WTC11 (cell line): Measurements from ENCODE around the gene SERPINB3. TPM values are rescaled to one million over a fixed set of nuclear protein-coding genes. Genes with fewer than 3 reads are reported as not detected.

ENCODE experiments used
- ATAC-seq: fragments of 200-7000 bp; cut with Tn5 transposase; 2 replicates; pipeline ENCODE4 v1.10.0; 2021; ENCODE audit warnings: mild to moderate bottlenecking, moderate library complexity
- CTCF ChIA-PET: fragments of 300-600 bp; sonication (Branson Sonifier 250); formaldehyde crosslinking; loops from one replicate; lab custom pipeline; 2021; ENCODE audit warnings: antibody characterized with exemption; lab: Charles Lee
- POLR2A ChIA-PET: fragments of 350-600 bp; sonication (Branson Sonifier 250); formaldehyde crosslinking; loops from one replicate; lab custom pipeline; 2021; ENCODE audit warnings: antibody characterized with exemption; lab: Charles Lee
- DNase-seq: peaks from one replicate; pipeline ENCODE4 v3.0.0; 2021; ENCODE audit warnings: low spot score
- H3K27ac Mint-ChIP-seq: 2 replicates; pipeline ENCODE4 v1.8.0; 2021; ENCODE audit warnings: mixed read lengths
- H3K27me3 Mint-ChIP-seq: 2 replicates; pipeline ENCODE4 v1.8.0; 2021; ENCODE audit warnings: low read depth, mild to moderate bottlenecking, moderate library complexity, mixed read lengths
- H3K36me3 Mint-ChIP-seq: 2 replicates; pipeline ENCODE4 v1.8.0; 2021; ENCODE audit warnings: mixed read lengths
- H3K4me1 Mint-ChIP-seq: 2 replicates; pipeline ENCODE4 v1.8.0; 2022; ENCODE audit warnings: mixed read lengths
- H3K4me3 Mint-ChIP-seq: 2 replicates; pipeline ENCODE4 v1.8.0; 2021; ENCODE audit warnings: mild to moderate bottlenecking, moderate library complexity, mixed read lengths
- H3K9me3 Mint-ChIP-seq: 2 replicates; pipeline ENCODE4 v1.8.0; 2021; ENCODE audit warnings: mixed read lengths
- EMX1 ChIP-seq: fragments of 250-450 bp; sonication (Bioruptor Pico); IDR thresholded peaks from 2 replicates; pipeline ENCODE4 v1.8.0; 2021; ENCODE audit warnings: mild to moderate bottlenecking
- FOXK1 ChIP-seq: sonication (generic); formaldehyde crosslinking; IDR thresholded peaks from 2 replicates; pipeline ENCODE4 v1.8.0; 2022; ENCODE audit warnings: mild to moderate bottlenecking, moderate library complexity, missing genetic modification reagents
- JAZF1 ChIP-seq: fragments of 250-450 bp; sonication (Bioruptor Pico); IDR thresholded peaks from 2 replicates; pipeline ENCODE4 v1.9.0; 2021; ENCODE audit warnings: moderate library complexity, mild to moderate bottlenecking, inconsistent platforms
- JUN ChIP-seq: sonication (generic); formaldehyde crosslinking; IDR thresholded peaks from 2 replicates; pipeline ENCODE4 v1.8.0; 2023; ENCODE audit warnings: mild to moderate bottlenecking, missing genetic modification reagents
- MXD4 ChIP-seq: fragments of 250-450 bp; sonication (Bioruptor Pico); IDR thresholded peaks from 2 replicates; pipeline ENCODE4 v1.8.0; 2021; ENCODE audit warnings: mild to moderate bottlenecking, moderate library complexity, borderline replicate concordance
- NFATC4 ChIP-seq: fragments of 250-450 bp; sonication (Bioruptor Pico); IDR thresholded peaks from 2 replicates; pipeline ENCODE4 v1.9.0; 2021; ENCODE audit warnings: mild to moderate bottlenecking
- NFE2L1 ChIP-seq: sonication (generic); formaldehyde crosslinking; IDR thresholded peaks from 2 replicates; pipeline ENCODE4 v1.8.1; 2023; ENCODE audit warnings: missing genetic modification reagents
- NFYB ChIP-seq: sonication (generic); formaldehyde crosslinking; conservative IDR thresholded peaks from 2 replicates; pipeline ENCODE4 v1.8.0; 2022; ENCODE audit warnings: low read depth, missing genetic modification reagents
- PRRX2 ChIP-seq: fragments of 250-450 bp; sonication (Bioruptor Pico); IDR thresholded peaks from 2 replicates; pipeline ENCODE4 v1.8.0; 2021; ENCODE audit warnings: mild to moderate bottlenecking
- RORB ChIP-seq: fragments of 250-450 bp; sonication (Bioruptor Pico); IDR thresholded peaks from 2 replicates; pipeline ENCODE4 v1.9.0; 2021; ENCODE audit warnings: mild to moderate bottlenecking
- SP1 ChIP-seq: sonication (generic); formaldehyde crosslinking; conservative IDR thresholded peaks from 2 replicates; pipeline ENCODE4 v1.8.1; 2022; ENCODE audit warnings: missing genetic modification reagents
- TCF7 ChIP-seq: sonication (generic); formaldehyde crosslinking; IDR thresholded peaks from 2 replicates; pipeline ENCODE4 v1.8.0; 2022; ENCODE audit warnings: mild to moderate bottlenecking, low read depth, missing genetic modification reagents, moderate library complexity
- ZNF121 ChIP-seq: sonication (generic); formaldehyde crosslinking; IDR thresholded peaks from 2 replicates; pipeline ENCODE4 v1.8.0; 2023; ENCODE audit warnings: missing genetic modification reagents
- ZNF219 ChIP-seq: sonication (generic); formaldehyde crosslinking; IDR thresholded peaks from 2 replicates; pipeline ENCODE4 v1.8.0; 2023; ENCODE audit warnings: missing genetic modification reagents, mild to moderate bottlenecking, borderline replicate concordance
- ZNF396 ChIP-seq: fragments of 250-450 bp; sonication (Bioruptor Pico); IDR thresholded peaks from 2 replicates; pipeline ENCODE4 v1.8.0; 2021; ENCODE audit warnings: mild to moderate bottlenecking, moderate library complexity, borderline replicate concordance
- total RNA-seq: library from RNA; stranded (reverse); gene quantifications from 3 replicates; pipeline ENCODE4 v1.2.3, GENCODE V29; 2021
- TF ChIP-seq, protein P1 (sequence below): fragments of 250-450 bp; sonication (Bioruptor Pico); IDR thresholded peaks from 2 replicates; pipeline ENCODE4 v1.9.0; 2021; ENCODE audit warnings: mild to moderate bottlenecking
- TF ChIP-seq, protein P2 (sequence below): sonication (generic); formaldehyde crosslinking; IDR thresholded peaks from 2 replicates; pipeline ENCODE4 v1.8.0; 2022; ENCODE audit warnings: mild to moderate bottlenecking, missing genetic modification reagents
- TF ChIP-seq, protein P3 (sequence below): fragments of 250-450 bp; sonication (Bioruptor Pico); IDR thresholded peaks from 2 replicates; pipeline ENCODE4 v1.9.0; 2021; ENCODE audit warnings: mild to moderate bottlenecking
- TF ChIP-seq, protein P4 (sequence below): sonication (generic); formaldehyde crosslinking; IDR thresholded peaks from 2 replicates; pipeline ENCODE4 v1.8.0; 2023; ENCODE audit warnings: mild to moderate bottlenecking, missing genetic modification reagents
- TF ChIP-seq, protein P5 (sequence below): sonication (generic); formaldehyde crosslinking; IDR thresholded peaks from 2 replicates; pipeline ENCODE4 v1.8.1; 2023; ENCODE audit warnings: mild to moderate bottlenecking, missing genetic modification reagents, borderline replicate concordance

Gene SERPINB3
- total RNA-seq, 1 experiment from 2014 or later, result 0.22 TPM

DNA sequence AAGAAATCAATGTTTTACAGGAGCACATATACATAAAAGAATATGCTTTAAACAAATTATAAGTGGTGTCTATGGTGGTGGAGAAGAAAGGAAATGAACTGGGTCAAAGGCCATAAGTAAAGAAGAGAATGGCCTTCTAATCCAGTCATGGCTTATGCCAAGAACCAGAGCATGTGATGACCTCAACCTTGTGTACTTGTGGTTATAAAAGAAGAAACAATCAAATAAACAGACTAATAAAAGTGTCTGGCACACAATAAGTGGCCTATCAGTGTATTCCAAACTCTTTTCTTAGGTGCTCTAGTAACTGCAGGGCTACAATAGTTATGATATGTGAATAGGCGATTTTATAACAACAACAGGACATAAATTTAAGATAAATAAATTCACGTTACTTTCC, 43.7 kb upstream of the SERPINB3 start:
- Mint-ChIP-seq H3K27me3 (no peaks in the 10 kb centered on the region; the same call in 1 of the 2 replicates), H3K4me3 (no peak overlapping the region), H3K9me3 (peaks cover 4% of the 10 kb centered on the region; the same call in 1 of the 2 replicates), H3K36me3 (no peaks in the 10 kb centered on the region), H3K27ac (no peak overlapping the region), H3K4me1 (peaks cover 4% of the 10 kb centered on the region; the same call in 1 of the 2 replicates)
- DNase-seq, result no peak
- CTCF ChIA-PET, result no interaction called here
- POLR2A ChIA-PET, result no interaction called here
- TF ChIP-seq EMX1 (CRISPR knock-in tag) (no peak), MXD4 (CRISPR knock-in tag) (no peak)
- no peak for ATAC-seq

DNA sequence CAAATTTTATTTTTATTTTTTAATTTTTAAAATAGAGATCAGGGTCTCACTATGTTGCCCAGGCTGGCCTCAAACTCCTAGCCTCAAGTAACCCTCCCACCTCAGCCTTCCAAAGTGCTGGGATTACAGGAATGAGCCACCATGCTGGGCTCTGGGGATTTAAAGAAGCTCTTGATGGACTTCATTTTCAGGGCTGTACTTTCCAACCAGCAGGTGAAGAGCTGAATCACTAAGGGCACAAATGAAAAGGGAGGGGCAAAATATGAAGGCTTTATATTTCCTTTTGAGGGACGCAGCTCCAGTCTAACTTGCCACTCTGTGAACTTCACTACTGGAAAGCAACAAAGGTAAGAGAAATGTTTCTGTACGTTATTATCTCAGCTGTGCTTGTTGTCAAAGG, 41.0 kb upstream of the SERPINB3 start, which contains the start of gene SERPINB11:
Gene SERPINB11 (plus strand): TSS at position 301 of the 400 bp plus-strand sequence. CDS start 7,234 bp downstream, outside the sequence.
- Mint-ChIP-seq H3K36me3 (no peaks in the 10 kb centered on the region), H3K4me1 (peaks cover 6% of the 10 kb centered on the region; the same call in 1 of the 2 replicates), H3K27ac (no peak within 1 kb of the TSS), H3K4me3 (no peak within 1 kb of the TSS), H3K27me3 (no peaks in the 10 kb centered on the region; the same call in 1 of the 2 replicates), H3K9me3 (peaks cover 4% of the 10 kb centered on the region; the same call in 1 of the 2 replicates)
- ChIA-PET POLR2A (no interaction called here), CTCF (interaction anchor here (1.3 kb wide), 1 partner anchor 20 kb away, joined by 4 read pairs; no protein-coding TSS in a partner anchor)
- ATAC-seq (no peak), DNase-seq (no peak)
- TF ChIP-seq NFYB (CRISPR knock-in tag) (no peak), JUN (CRISPR knock-in tag) (no peak), ZNF396 (no peak), JAZF1 (CRISPR knock-in tag) (no peak)
- TF ChIP-seq, protein P1, sequence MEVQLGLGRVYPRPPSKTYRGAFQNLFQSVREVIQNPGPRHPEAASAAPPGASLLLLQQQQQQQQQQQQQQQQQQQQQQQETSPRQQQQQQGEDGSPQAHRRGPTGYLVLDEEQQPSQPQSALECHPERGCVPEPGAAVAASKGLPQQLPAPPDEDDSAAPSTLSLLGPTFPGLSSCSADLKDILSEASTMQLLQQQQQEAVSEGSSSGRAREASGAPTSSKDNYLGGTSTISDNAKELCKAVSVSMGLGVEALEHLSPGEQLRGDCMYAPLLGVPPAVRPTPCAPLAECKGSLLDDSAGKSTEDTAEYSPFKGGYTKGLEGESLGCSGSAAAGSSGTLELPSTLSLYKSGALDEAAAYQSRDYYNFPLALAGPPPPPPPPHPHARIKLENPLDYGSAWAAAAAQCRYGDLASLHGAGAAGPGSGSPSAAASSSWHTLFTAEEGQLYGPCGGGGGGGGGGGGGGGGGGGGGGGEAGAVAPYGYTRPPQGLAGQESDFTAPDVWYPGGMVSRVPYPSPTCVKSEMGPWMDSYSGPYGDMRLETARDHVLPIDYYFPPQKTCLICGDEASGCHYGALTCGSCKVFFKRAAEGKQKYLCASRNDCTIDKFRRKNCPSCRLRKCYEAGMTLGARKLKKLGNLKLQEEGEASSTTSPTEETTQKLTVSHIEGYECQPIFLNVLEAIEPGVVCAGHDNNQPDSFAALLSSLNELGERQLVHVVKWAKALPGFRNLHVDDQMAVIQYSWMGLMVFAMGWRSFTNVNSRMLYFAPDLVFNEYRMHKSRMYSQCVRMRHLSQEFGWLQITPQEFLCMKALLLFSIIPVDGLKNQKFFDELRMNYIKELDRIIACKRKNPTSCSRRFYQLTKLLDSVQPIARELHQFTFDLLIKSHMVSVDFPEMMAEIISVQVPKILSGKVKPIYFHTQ (CRISPR knock-in tag), result no peak

DNA sequence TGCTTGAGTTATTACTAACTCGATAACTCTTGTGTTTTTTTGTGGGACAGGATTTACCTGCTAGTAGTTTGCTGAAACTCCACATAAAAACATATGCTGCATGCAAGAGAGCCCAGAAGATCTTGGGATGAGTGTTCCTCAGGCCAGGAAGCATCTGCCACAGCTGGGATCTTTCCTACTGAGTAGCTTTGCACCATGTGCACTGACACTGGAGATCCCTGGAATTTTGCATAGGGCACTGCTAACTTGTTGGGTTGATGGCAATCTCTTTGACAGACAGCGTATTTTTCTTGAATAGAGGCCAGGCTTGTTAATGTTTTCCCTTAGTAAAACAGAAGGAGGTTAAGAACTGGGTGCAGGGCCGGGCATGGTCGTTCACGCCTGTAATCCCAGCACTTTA, 40.3 kb upstream of the SERPINB3 start:
- Mint-ChIP-seq H3K27ac (no peak overlapping the region), H3K9me3 (peaks cover 4% of the 10 kb centered on the region; the same call in 1 of the 2 replicates), H3K4me1 (peaks cover 6% of the 10 kb centered on the region; the same call in 1 of the 2 replicates), H3K27me3 (no peaks in the 10 kb centered on the region; the same call in 1 of the 2 replicates), H3K36me3 (no peaks in the 10 kb centered on the region), H3K4me3 (no peak overlapping the region)
- POLR2A ChIA-PET, result no interaction called here
- CTCF ChIA-PET, result interaction anchor here (1.3 kb wide), 1 partner anchor 19 kb away, joined by 4 read pairs; no protein-coding TSS in a partner anchor
- no peak for ATAC-seq
- DNase-seq, result no peak
- TF ChIP-seq ZNF121 (no peak), SP1 (CRISPR knock-in tag) (no peak), MXD4 (CRISPR knock-in tag) (no peak), TCF7 (CRISPR knock-in tag) (no peak), ZNF396 (no peak), PRRX2 (no peak), NFATC4 (CRISPR knock-in tag) (no peak)

DNA sequence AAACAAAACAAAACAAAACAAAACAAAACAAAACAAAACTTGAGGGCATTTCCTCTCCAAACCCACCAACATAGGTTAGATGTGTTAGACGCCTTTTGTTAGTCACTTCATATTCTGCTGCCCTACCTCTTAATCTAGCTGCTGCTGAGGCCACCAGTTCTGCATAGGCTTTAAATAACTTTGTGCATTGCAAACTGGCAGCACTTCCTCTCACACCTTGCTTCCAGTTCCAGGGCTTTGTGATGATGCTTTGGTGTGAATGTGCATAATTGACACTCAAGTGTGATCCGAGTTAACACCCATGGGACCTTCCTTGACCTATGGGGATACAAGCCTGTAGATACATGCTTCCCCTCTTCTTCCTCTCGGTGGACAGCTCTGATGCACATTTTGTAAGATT, 38.8 kb upstream of the SERPINB3 start:
- ATAC-seq (no peak), DNase-seq (no peak)
- H3K4me3 Mint-ChIP-seq, result no peak overlapping the region
- H3K36me3 Mint-ChIP-seq, result no peaks in the 10 kb centered on the region
- POLR2A ChIA-PET, result no interaction called here
- peaks cover 6% of the 10 kb centered on the region; the same call in 1 of the 2 replicates for H3K4me1 Mint-ChIP-seq
- no peaks in the 10 kb centered on the region; the same call in 1 of the 2 replicates for H3K27me3 Mint-ChIP-seq
- CTCF ChIA-PET, result no interaction called here
- peaks cover 4% of the 10 kb centered on the region; the same call in 1 of the 2 replicates for H3K9me3 Mint-ChIP-seq
- no peak overlapping the region for H3K27ac Mint-ChIP-seq
- TF ChIP-seq, protein P2, sequence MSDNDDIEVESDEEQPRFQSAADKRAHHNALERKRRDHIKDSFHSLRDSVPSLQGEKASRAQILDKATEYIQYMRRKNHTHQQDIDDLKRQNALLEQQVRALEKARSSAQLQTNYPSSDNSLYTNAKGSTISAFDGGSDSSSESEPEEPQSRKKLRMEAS (CRISPR knock-in tag), result no peak
- TF ChIP-seq, protein P3, sequence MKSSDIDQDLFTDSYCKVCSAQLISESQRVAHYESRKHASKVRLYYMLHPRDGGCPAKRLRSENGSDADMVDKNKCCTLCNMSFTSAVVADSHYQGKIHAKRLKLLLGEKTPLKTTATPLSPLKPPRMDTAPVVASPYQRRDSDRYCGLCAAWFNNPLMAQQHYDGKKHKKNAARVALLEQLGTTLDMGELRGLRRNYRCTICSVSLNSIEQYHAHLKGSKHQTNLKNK (CRISPR knock-in tag), result no peak
- no peak for TF ChIP-seq FOXK1
- no peak for TF ChIP-seq ZNF219
- TF ChIP-seq, protein P4, sequence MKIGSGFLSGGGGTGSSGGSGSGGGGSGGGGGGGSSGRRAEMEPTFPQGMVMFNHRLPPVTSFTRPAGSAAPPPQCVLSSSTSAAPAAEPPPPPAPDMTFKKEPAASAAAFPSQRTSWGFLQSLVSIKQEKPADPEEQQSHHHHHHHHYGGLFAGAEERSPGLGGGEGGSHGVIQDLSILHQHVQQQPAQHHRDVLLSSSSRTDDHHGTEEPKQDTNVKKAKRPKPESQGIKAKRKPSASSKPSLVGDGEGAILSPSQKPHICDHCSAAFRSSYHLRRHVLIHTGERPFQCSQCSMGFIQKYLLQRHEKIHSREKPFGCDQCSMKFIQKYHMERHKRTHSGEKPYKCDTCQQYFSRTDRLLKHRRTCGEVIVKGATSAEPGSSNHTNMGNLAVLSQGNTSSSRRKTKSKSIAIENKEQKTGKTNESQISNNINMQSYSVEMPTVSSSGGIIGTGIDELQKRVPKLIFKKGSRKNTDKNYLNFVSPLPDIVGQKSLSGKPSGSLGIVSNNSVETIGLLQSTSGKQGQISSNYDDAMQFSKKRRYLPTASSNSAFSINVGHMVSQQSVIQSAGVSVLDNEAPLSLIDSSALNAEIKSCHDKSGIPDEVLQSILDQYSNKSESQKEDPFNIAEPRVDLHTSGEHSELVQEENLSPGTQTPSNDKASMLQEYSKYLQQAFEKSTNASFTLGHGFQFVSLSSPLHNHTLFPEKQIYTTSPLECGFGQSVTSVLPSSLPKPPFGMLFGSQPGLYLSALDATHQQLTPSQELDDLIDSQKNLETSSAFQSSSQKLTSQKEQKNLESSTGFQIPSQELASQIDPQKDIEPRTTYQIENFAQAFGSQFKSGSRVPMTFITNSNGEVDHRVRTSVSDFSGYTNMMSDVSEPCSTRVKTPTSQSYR (CRISPR knock-in tag), result no peak
- no peak for TF ChIP-seq RORB (CRISPR knock-in tag)
- no peak for TF ChIP-seq NFE2L1 (CRISPR knock-in tag)
- TF ChIP-seq, protein P5, sequence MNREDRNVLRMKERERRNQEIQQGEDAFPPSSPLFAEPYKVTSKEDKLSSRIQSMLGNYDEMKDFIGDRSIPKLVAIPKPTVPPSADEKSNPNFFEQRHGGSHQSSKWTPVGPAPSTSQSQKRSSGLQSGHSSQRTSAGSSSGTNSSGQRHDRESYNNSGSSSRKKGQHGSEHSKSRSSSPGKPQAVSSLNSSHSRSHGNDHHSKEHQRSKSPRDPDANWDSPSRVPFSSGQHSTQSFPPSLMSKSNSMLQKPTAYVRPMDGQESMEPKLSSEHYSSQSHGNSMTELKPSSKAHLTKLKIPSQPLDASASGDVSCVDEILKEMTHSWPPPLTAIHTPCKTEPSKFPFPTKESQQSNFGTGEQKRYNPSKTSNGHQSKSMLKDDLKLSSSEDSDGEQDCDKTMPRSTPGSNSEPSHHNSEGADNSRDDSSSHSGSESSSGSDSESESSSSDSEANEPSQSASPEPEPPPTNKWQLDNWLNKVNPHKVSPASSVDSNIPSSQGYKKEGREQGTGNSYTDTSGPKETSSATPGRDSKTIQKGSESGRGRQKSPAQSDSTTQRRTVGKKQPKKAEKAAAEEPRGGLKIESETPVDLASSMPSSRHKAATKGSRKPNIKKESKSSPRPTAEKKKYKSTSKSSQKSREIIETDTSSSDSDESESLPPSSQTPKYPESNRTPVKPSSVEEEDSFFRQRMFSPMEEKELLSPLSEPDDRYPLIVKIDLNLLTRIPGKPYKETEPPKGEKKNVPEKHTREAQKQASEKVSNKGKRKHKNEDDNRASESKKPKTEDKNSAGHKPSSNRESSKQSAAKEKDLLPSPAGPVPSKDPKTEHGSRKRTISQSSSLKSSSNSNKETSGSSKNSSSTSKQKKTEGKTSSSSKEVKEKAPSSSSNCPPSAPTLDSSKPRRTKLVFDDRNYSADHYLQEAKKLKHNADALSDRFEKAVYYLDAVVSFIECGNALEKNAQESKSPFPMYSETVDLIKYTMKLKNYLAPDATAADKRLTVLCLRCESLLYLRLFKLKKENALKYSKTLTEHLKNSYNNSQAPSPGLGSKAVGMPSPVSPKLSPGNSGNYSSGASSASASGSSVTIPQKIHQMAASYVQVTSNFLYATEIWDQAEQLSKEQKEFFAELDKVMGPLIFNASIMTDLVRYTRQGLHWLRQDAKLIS (CRISPR knock-in tag), result no peak
- TF ChIP-seq ZNF396, result no peak
